Measurements from ENCODE around the gene TTLL8.
"Not testable (repeated sequence)": the region's sequence is repeated elsewhere in the genome, so short reads cannot be mapped to it uniquely, and the experiment has no call there.

Gene TTLL8

GRCh38 chr22:49994361-49995040, 63.6 kb downstream of the TTLL8 start:
- H3K4me3 ChIP-seq (ENCODE audit: low read length) = no peak overlapping the region
- H3K27me3 ChIP-seq (ENCODE audit: insufficient read depth, low read length) = 0 out of 2 replicates have a peak, but pooled peaks cover 5% of the 10 kb centered on the region
- WGBS = 92% methylated on average over 21 of the region's 21 CpGs
- H3K9me3 ChIP-seq (ENCODE audit: insufficient read depth, low read depth, low read length) = peaks cover 13% of the 10 kb centered on the region
- no peak overlapping the region for H3K9ac ChIP-seq (ENCODE audit: low read depth, low read length)
- no peaks in the 10 kb centered on the region for H3K4me1 ChIP-seq (ENCODE audit: insufficient read depth, low read length)
- no peak overlapping the region for H3K27ac ChIP-seq (ENCODE audit: low read depth, low read length)
- no peaks in the 10 kb centered on the region for H3K36me3 ChIP-seq (ENCODE audit: insufficient read depth, low read length)

- Histone ChIP-seq H3K9me3 (ENCODE audit: insufficient read depth, low read depth, low read length) (peaks cover 13% of the 10 kb centered on the region), H3K4me3 (ENCODE audit: low read length) (no peak overlapping the region), H3K27me3 (ENCODE audit: insufficient read depth, low read length) (0 out of 2 replicates have a peak, but pooled peaks cover 4% of the 10 kb centered on the region), H3K27ac (ENCODE audit: low read depth, low read length) (no peak overlapping the region), H3K9ac (ENCODE audit: low read depth, low read length) (no peak overlapping the region), H3K4me1 (ENCODE audit: insufficient read depth, low read length) (no peaks in the 10 kb centered on the region), H3K36me3 (ENCODE audit: insufficient read depth, low read length) (no peaks in the 10 kb centered on the region)
- 71% methylated on average over 11 of the region's 11 CpGs for WGBS
These were observed 64.3 kb downstream of the TTLL8 start for GRCh38 chr22:49993649-49994360.

GRCh38 chr22:49992921-49993648, 65.0 kb downstream of the TTLL8 start:
- WGBS = 56% methylated on average over 23 of the region's 23 CpGs
- Histone ChIP-seq H3K4me1 (ENCODE audit: insufficient read depth, low read length) (no peaks in the 10 kb centered on the region), H3K27me3 (ENCODE audit: insufficient read depth, low read length) (no peaks in the 10 kb centered on the region), H3K9me3 (ENCODE audit: insufficient read depth, low read depth, low read length) (peaks cover 17% of the 10 kb centered on the region), H3K9ac (ENCODE audit: low read depth, low read length) (no peak overlapping the region), H3K4me3 (ENCODE audit: low read length) (no peak overlapping the region), H3K27ac (ENCODE audit: low read depth, low read length) (no peak overlapping the region), H3K36me3 (ENCODE audit: insufficient read depth, low read length) (no peaks in the 10 kb centered on the region)

- H3K4me1 ChIP-seq (ENCODE audit: insufficient read depth, low read length) = no peaks in the 10 kb centered on the region
- H3K9me3 ChIP-seq (ENCODE audit: insufficient read depth, low read depth, low read length) = peaks cover 17% of the 10 kb centered on the region
- H3K4me3 ChIP-seq (ENCODE audit: low read length) = no peak overlapping the region
- no peak overlapping the region for H3K27ac ChIP-seq (ENCODE audit: low read depth, low read length)
- no peak overlapping the region for H3K9ac ChIP-seq (ENCODE audit: low read depth, low read length)
- WGBS = 85% methylated on average over 7 of the region's 7 CpGs
- no peaks in the 10 kb centered on the region for H3K27me3 ChIP-seq (ENCODE audit: insufficient read depth, low read length)
- H3K36me3 ChIP-seq (ENCODE audit: insufficient read depth, low read length) = no peaks in the 10 kb centered on the region
These were observed 66.1 kb downstream of the TTLL8 start for GRCh38 chr22:49991907-49992533.

GRCh38 chr22:49991167-49991566, 66.9 kb downstream of the TTLL8 start:
- H3K4me3 ChIP-seq (ENCODE audit: low read length) = no peak overlapping the region
- no peak overlapping the region for H3K9ac ChIP-seq (ENCODE audit: low read depth, low read length)
- H3K9me3 ChIP-seq (ENCODE audit: insufficient read depth, low read depth, low read length) = peaks cover 17% of the 10 kb centered on the region
- H3K27me3 ChIP-seq (ENCODE audit: insufficient read depth, low read length) = peaks cover 6% of the 10 kb centered on the region; the same call in 1 of the 2 replicates
- H3K36me3 ChIP-seq (ENCODE audit: insufficient read depth, low read length) = no peaks in the 10 kb centered on the region
- no peaks in the 10 kb centered on the region for H3K4me1 ChIP-seq (ENCODE audit: insufficient read depth, low read length)
- WGBS = 91% methylated on average over 4 of the region's 6 CpGs
- H3K27ac ChIP-seq (ENCODE audit: low read depth, low read length) = no peak overlapping the region

DNA sequence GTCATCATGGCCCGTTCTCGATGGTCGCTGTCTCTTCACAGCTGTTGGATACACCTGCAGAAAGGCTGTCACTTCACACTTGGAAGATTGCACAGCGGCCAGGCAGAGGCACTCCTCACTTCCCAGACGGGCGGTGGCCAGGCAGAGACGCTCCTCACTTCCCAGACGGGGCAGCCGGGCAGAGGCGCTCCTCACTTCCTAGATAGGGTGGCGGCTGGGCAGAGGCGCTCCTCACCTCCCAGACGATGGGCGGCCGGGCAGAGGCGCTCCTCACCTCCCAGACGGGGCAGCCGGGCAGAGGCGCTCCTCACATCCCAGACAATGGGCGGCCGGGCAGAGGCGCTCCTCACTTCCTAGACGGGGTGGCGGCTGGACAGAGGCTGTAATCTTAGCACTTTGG, 68.3 kb downstream of the TTLL8 start:
- WGBS = 91% methylated on average over 24 of the region's 24 CpGs
- H3K36me3 ChIP-seq (ENCODE audit: insufficient read depth, low read length); H3K4me3 ChIP-seq (ENCODE audit: low read length); H3K9ac ChIP-seq (ENCODE audit: low read depth, low read length); H3K4me1 ChIP-seq (ENCODE audit: insufficient read depth, low read length); H3K27ac ChIP-seq (ENCODE audit: low read depth, low read length): not testable (repeated sequence)
- Histone ChIP-seq H3K27me3 (ENCODE audit: insufficient read depth, low read length) (peaks cover 19% of the 10 kb centered on the region), H3K9me3 (ENCODE audit: insufficient read depth, low read depth, low read length) (peaks cover 17% of the 10 kb centered on the region)

GRCh38 chr22:49986325-49986724, 71.8 kb downstream of the TTLL8 start:
- Histone ChIP-seq H3K36me3 (ENCODE audit: insufficient read depth, low read length) (no peaks in the 10 kb centered on the region), H3K4me1 (ENCODE audit: insufficient read depth, low read length) (no peaks in the 10 kb centered on the region), H3K9me3 (ENCODE audit: insufficient read depth, low read depth, low read length) (peaks cover 13% of the 10 kb centered on the region), H3K9ac (ENCODE audit: low read depth, low read length) (no peak overlapping the region), H3K4me3 (ENCODE audit: low read length) (no peak overlapping the region), H3K27ac (ENCODE audit: low read depth, low read length) (no peak overlapping the region), H3K27me3 (ENCODE audit: insufficient read depth, low read length) (peaks cover 41% of the 10 kb centered on the region)
- 98% methylated on average over 2 of the region's 2 CpGs for WGBS

- no peak overlapping the region for H3K27ac ChIP-seq (ENCODE audit: low read depth, low read length)
These were observed 74.7 kb downstream of the TTLL8 start for GRCh38 chr22:49983148-49984042.

DNA sequence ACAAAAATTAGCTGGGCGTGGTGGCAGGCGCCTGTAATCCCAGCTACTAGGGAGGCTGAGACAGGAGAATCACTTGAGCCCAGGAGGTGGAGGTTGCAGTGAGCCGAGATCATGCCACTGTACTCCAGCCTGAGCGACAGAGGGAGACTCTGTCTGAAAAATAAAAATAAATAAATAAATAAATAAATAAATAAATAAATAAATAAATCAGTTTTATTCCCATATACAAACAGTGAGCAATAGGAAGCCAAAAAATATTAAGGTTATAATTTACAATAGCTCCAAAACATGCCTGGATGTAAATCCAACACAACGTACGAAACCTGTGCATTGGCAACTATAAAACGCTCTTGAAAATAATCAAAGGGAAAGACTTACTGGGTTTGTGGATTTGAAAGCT, 76.3 kb downstream of the TTLL8 start:
- 96% methylated on average over 6 of the region's 7 CpGs for WGBS
- H3K27ac ChIP-seq (ENCODE audit: low read depth, low read length); H3K9me3 ChIP-seq (ENCODE audit: insufficient read depth, low read depth, low read length); H3K36me3 ChIP-seq (ENCODE audit: insufficient read depth, low read length); H3K4me1 ChIP-seq (ENCODE audit: insufficient read depth, low read length); H3K4me3 ChIP-seq (ENCODE audit: low read length); H3K9ac ChIP-seq (ENCODE audit: low read depth, low read length): not testable (repeated sequence)
- peaks cover 41% of the 10 kb centered on the region for H3K27me3 ChIP-seq (ENCODE audit: insufficient read depth, low read length)

More at GRCh38 chr22:49983148-49984042, 74.7 kb downstream of the TTLL8 start:
- Histone ChIP-seq H3K27me3 (ENCODE audit: insufficient read depth, low read length) (peaks cover 41% of the 10 kb centered on the region), H3K36me3 (ENCODE audit: insufficient read depth, low read length) (no peaks in the 10 kb centered on the region), H3K9ac (ENCODE audit: low read depth, low read length) (no peak overlapping the region), H3K9me3 (ENCODE audit: insufficient read depth, low read depth, low read length) (peaks cover 2% of the 10 kb centered on the region; the same call in 1 of the 2 replicates), H3K4me1 (ENCODE audit: insufficient read depth, low read length) (no peaks in the 10 kb centered on the region), H3K4me3 (ENCODE audit: low read length) (peak overlapping the region; percentile 40)
- WGBS = 17% methylated on average over 90 of the region's 90 CpGs

- no peaks in the 10 kb centered on the region for H3K9me3 ChIP-seq (ENCODE audit: insufficient read depth, low read depth, low read length)
- H3K27ac ChIP-seq (ENCODE audit: low read depth, low read length) = no peak overlapping the region
- H3K4me1 ChIP-seq (ENCODE audit: insufficient read depth, low read length) = no peaks in the 10 kb centered on the region
- H3K36me3 ChIP-seq (ENCODE audit: insufficient read depth, low read length) = no peaks in the 10 kb centered on the region
- peaks cover 23% of the 10 kb centered on the region for H3K27me3 ChIP-seq (ENCODE audit: insufficient read depth, low read length)
- H3K9ac ChIP-seq (ENCODE audit: low read depth, low read length) = no peak overlapping the region
- no peak overlapping the region for H3K4me3 ChIP-seq (ENCODE audit: low read length)
- 55% methylated on average over 7 of the region's 7 CpGs for WGBS
These were observed 78.4 kb downstream of the TTLL8 start for GRCh38 chr22:49979587-49980264.
